Thoracic aorta (tissue), 2 donors: Measurements from ENCODE around the gene ZNF497. TPM values are rescaled to one million over a fixed set of nuclear protein-coding genes. Genes with fewer than 3 reads are reported as not detected.

Source experiments
- ATAC-seq: fragments of 150-250 bp; one replicate; pipeline ENCODE4 v1.8.0; 2017; ENCODE audit warnings: low read depth; ENCODE audit not compliant: insufficient number of reproducible peaks, low FRiP score
- DNase-seq: peaks from one replicate; pipeline ENCODE4 v3.0.0-alpha.2; 2020; ENCODE audit warnings: low spot score
- H3K27ac ChIP-seq, 2 donors: fragments of 200-600 bp; sonication (generic); 1 replicate in 1 of 2; 2 replicates in 1 of 2; pipeline ENCODE4 v1.5.1; 2016; ENCODE audit warnings: mild to moderate bottlenecking in 2 of 2, moderate library complexity in 2 of 2
- H3K27me3 ChIP-seq: fragments of 200-600 bp; sonication (generic); replicated peaks from 2 replicates; pipeline ENCODE4 v1.6.0; 2016; ENCODE audit warnings: mild to moderate bottlenecking; ENCODE audit not compliant: insufficient read depth
- H3K36me3 ChIP-seq: fragments of 200-600 bp; sonication (generic); one replicate; pipeline ENCODE4 v1.5.1; 2016
- H3K4me1 ChIP-seq, 2 donors: fragments of 200-600 bp; sonication (generic); 1 replicate in 1 of 2; 2 replicates in 1 of 2; pipeline versions ENCODE4 v1.5.1 to v1.6.0; 2016; ENCODE audit warnings: low read depth in 2 of 2, mild to moderate bottlenecking in 1 of 2; ENCODE audit not compliant: control insufficient read depth in 1 of 2
- H3K4me3 ChIP-seq: fragments of 200-600 bp; sonication (generic); 2 replicates; pipeline ENCODE4 v1.5.1; 2016; ENCODE audit warnings: mild to moderate bottlenecking
- H3K9me3 ChIP-seq: fragments of 200-600 bp; sonication (generic); 2 replicates; pipeline ENCODE4 v1.5.1; 2016
- CTCF ChIP-seq: fragments of 200-600 bp; sonication (generic); IDR thresholded peaks from one replicate; pipeline ENCODE4 v1.5.1; 2019; ENCODE audit warnings: antibody characterized with exemption
- total RNA-seq, 2 donors: library from RNA; depleted of rRNA; stranded (reverse); fragments of >200 nt; gene quantifications; one replicate each; pipeline versions ENCODE4 v1.1.0 to v1.2.3, GENCODE V29; 2016

Gene ZNF497
- total RNA-seq, 2 donors from 2014 or later, result 2.3 TPM; not detected in 1

- H3K27ac ChIP-seq, result no peak overlapping the region
- no peak for ATAC-seq
- H3K27me3 ChIP-seq, result no peaks in the 10 kb centered on the region
- no peaks in the 10 kb centered on the region for H3K9me3 ChIP-seq
- H3K4me1 ChIP-seq, result peaks cover 14 to 25% of the 10 kb centered on the region in 2 donors
- no peak for DNase-seq
- no peaks in the 10 kb centered on the region for H3K36me3 ChIP-seq
- H3K4me3 ChIP-seq, result peak overlapping the region; percentile 84
- TF ChIP-seq CTCF, result no peak
These were observed 37.1 kb downstream of the ZNF497 start for GRCh38 chr19:58325311-58326022.

- Histone ChIP-seq H3K4me1 (no peaks in the 10 kb centered on the region), H3K27ac (no peak overlapping the region), H3K27me3 (no peaks in the 10 kb centered on the region), H3K36me3 (peaks cover 17% of the 10 kb centered on the region), H3K9me3 (no peaks in the 10 kb centered on the region), H3K4me3 (no peak overlapping the region)
- DNase-seq (no peak), ATAC-seq (no peak)
- TF ChIP-seq CTCF, result no peak
These were observed 43.3 kb downstream of the ZNF497 start for GRCh38 chr19:58319241-58319640.

- Histone ChIP-seq H3K36me3 (peaks cover 23% of the 10 kb centered on the region), H3K4me3 (no peak overlapping the region), H3K9me3 (no peaks in the 10 kb centered on the region), H3K4me1 (no peaks in the 10 kb centered on the region), H3K27ac (no peak overlapping the region), H3K27me3 (no peaks in the 10 kb centered on the region)
- no peak for DNase-seq
- ATAC-seq, result no peak
- no peak for TF ChIP-seq CTCF
These were observed 44.3 kb downstream of the ZNF497 start for GRCh38 chr19:58318297-58318696.

- no peak for TF ChIP-seq CTCF
- peaks cover 29% of the 10 kb centered on the region for H3K36me3 ChIP-seq
- H3K27me3 ChIP-seq, result no peaks in the 10 kb centered on the region
- ATAC-seq (no peak), DNase-seq (no peak)
- no peak overlapping the region for H3K27ac ChIP-seq
- no peaks in the 10 kb centered on the region for H3K9me3 ChIP-seq
- H3K4me3 ChIP-seq, result no peak overlapping the region
- no peaks in the 10 kb centered on the region for H3K4me1 ChIP-seq
These were observed 45.0 kb downstream of the ZNF497 start for GRCh38 chr19:58317476-58318072.

- H3K36me3 ChIP-seq, result peaks cover 36% of the 10 kb centered on the region
- H3K27me3 ChIP-seq, result no peaks in the 10 kb centered on the region
- ATAC-seq (no peak), DNase-seq (no peak)
- no peak overlapping the region for H3K27ac ChIP-seq
- TF ChIP-seq CTCF, result no peak
- no peak overlapping the region for H3K4me3 ChIP-seq
- H3K4me1 ChIP-seq, result no peaks in the 10 kb centered on the region
- no peaks in the 10 kb centered on the region for H3K9me3 ChIP-seq
These were observed 47.0 kb downstream of the ZNF497 start for GRCh38 chr19:58315580-58315979.
